22Rv1 (cell line): ENCODE data around the gene LGALS7B.
A peak's percentile ranks its signal among the peaks of the same experiment; 100 is the strongest.

Source experiments
- H3K27ac ChIP-seq: fragments of 450-650 bp; 2 replicates; pipeline ENCODE4 v1.5.1; 2017
- CTCF ChIP-seq: fragments of 450-650 bp; IDR thresholded peaks from 2 replicates; pipeline ENCODE4 v1.5.1; 2017; ENCODE audit warnings: mild to moderate bottlenecking
- ZFX ChIP-seq: fragments of 450-650 bp; IDR thresholded peaks from 2 replicates; pipeline ENCODE4 v1.6.1; 2017; ENCODE audit warnings: antibody characterized with exemption, borderline replicate concordance

LGALS7B gene

DNA sequence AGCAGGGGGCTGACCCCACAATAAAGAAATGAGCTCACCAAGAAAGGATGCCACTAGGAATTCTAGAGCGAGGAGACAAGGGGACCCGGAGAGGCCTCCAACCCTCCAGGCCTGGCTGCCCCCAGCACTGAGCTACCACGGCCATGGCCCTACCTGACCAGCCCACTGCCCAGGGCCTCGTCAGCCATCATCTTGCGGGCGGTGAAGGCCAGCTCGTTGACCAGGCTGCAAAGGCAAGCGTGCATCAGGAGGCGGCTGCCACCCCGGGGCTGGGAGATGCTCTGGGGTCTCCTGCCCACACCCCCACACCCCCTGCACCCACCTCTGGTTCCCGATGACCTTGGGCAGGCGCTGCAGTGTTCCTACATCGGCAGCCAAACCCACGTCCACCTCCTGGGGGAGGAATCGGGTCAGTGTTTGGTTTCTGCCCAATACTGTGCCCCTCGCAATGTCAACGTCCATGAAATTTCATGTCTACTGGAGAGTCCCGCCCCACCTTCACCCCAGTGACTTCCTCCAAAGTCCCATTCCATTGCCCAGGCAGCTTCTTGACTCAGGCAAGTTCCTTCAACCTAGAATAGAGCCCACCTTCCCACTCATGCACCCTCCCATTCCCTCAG lies 27.2 kb downstream of the LGALS7B start:
- TF ChIP-seq ZFX = no peak
- no peak for TF ChIP-seq CTCF
- H3K27ac ChIP-seq = peak overlapping the region; percentile 50; the same call in 1 of the 2 replicates

DNA sequence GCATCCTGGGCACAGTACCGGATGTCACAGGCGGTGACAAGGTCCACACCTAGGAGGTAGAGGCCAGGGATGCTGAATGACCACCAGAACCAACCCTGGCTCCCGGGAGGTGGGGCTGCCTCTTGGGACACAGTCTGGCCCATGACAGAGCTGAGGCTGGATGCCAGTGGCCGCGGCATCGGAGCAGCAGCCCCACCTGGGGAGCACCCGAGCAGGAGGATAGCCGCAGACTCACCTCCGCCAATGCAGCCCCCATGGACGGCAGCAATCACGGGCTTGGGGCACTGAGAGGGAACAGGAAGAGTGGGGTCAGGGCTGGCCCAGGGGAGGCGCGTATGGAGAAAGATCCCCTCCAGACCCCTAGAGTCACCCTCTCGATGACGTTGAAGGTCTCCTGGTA lies 28.1 kb downstream of the LGALS7B start:
- peak overlapping the region; percentile 50; the same call in 1 of the 2 replicates for H3K27ac ChIP-seq
- TF ChIP-seq ZFX (no peak), CTCF (no peak)

DNA sequence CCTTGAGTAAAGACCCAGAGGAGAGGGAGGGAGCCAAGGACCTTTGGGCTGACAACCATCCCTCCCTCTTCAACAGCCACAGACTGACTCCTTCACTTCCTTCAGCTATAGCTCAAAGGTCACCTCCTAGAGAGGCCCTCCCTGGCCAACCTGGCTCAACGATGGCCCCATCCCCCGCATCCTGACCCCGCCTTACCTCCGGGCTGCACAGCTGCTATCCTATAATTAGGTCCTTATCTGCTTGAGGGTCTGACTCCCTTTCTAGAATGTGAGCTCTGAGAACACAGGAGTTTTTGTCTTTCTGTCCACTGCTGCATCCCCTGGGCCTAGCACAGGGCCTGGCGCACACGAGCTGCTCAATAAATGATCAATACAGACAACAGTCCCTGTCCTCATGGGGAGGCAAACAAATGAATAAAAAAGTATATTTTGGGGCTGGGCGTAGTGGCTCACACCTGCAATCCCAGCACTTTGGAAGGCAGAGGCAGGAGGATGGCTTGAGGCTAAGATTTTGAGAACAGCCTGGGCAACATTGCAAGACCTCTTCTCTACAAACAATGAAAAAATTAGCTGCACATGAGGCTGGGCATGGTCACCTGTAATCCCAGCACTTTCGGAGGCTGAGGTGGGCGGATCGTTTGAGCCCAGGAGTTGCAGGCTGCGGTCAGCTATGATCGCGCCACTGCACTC lies 30.4 kb downstream of the LGALS7B start:
- no peak for TF ChIP-seq CTCF
- no peak for TF ChIP-seq ZFX
- H3K27ac ChIP-seq = peak overlapping the region; percentile 64

DNA sequence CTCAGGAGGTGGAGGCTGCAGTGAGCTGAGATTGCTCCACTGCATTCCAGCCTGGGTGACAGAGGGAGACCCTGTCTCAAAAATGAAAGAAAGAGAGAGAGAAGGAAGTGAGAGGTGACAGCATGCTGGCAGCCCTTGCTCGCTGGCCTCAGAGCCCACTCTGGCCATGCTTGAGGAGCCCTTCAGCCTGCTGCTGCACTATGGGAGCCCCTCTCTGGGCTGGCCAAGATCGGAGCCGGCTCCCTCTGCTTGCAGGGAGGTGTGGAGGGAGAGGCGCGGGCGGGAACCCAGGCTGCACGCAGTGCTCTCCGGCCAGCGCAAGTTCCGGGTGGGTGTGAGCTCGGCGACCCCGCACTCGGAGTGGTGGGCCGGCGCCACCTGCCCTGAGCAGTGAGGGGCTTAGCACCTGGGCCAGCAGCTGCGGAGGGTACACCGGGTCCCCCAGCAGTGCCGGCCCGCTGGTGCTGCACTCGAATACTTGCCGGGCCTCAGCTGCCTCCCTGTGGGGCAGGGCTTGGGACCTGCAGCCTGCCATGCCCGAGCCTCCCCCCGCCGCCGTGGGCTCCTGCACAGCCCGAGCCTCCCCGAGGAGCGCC lies 32.3 kb downstream of the LGALS7B start:
- peak overlapping the region; percentile 64 for H3K27ac ChIP-seq

DNA sequence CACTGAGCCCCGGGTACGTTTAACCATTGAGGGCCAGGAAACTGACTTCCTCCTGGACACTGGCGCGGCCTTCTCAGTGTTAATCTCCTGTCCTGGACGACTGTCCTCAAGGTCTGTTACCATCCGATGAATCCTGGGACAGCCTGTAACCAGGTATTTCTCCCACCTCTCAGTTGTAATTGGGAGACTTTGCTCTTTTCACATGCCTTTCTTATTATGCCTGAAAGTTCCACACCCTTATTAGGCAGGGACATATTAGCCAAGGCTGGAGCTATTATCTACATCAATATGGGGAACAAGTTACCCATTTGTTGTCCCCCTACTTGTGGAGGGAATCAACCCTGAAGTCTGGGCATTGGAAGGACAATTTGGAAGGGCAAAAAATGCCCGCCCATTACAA lies 36.9 kb downstream of the LGALS7B start:
- peak overlapping the region; percentile 100; the same call in 1 of the 2 replicates for H3K27ac ChIP-seq

DNA sequence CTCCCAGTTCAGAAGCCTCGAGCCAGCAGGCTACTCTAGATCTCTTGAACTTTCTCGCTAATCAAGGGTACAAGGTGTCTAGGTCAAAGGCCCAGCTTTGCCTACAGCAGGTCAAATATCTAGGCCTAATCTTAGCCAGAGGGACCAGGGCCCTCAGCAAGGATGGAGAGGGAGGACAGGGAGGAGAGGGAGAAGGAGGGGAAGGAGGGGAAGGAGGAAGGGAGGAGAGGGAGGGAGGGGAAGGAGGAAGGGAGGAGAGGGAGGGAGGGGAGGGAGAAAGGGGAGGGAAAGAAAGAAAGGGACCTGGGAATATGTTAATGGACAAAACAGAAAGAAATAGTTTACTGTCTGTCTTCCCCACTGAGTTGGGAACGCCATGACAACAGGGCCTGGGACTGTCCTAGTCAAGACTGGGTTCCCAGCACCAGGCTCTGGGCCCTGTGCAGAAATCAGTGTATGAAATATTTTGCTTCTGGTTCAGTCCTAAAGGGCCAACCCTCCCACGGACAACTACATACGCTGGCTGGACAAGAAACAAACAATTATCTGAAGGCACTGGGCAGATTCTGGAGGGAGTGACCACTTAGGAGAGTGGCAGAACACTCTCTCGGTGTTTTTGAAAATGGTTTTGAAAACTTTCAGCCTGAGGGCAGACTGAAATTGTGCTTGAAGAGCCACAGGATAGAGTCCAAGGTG lies 38.0 kb downstream of the LGALS7B start:
- TF ChIP-seq ZFX (no peak), CTCF (no peak)
- peak overlapping the region; percentile 100 for H3K27ac ChIP-seq

DNA sequence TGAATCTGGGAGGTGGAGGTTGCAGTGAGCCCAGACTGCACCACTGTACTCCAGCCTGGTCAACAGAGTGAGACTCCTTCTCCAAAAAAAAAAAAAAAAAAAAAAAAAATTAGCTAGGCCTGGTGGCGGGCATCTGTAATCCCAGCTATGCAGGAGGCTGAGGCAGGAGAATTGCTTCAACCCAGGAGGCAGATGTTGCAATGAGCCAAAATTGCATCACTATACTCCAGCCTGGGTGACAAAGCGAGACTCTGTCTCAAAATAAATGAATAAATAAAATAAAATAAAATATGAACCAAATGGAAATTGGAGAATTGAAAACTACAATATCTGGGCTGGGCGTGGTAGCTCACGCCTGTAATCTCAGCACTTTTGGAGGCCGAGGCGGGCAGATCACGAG lies 40.2 kb downstream of the LGALS7B start:
- peak overlapping the region; percentile 100 for H3K27ac ChIP-seq

- TF ChIP-seq CTCF = no peak
- no peak for TF ChIP-seq ZFX
- H3K27ac ChIP-seq = peak overlapping the region; percentile 100
Observed at GRCh38 chr19:38830039-38830733, 41.2 kb downstream of the LGALS7B start.
